Left forelimb (tissue), 1 donor: Measurements from ENCODE around the gene RALGAPB.
"Not testable (repeated sequence)": the region's sequence is repeated elsewhere in the genome, so short reads cannot be mapped to it uniquely, and the experiment has no call there.

Experiments used
- DNase-seq: peaks from one replicate; pipeline ENCODE4 v3.0.0-alpha.2; 2018; ENCODE audit warnings: low spot score

The RALGAPB gene

GRCh38 chr20:38447251-38447661 lies 25.4 kb upstream of the RALGAPB start:
- DNase-seq = no peak

GRCh38 chr20:38447931-38448675 lies 24.5 kb upstream of the RALGAPB start:
- no peak for DNase-seq

GRCh38 chr20:38449046-38449445 lies 23.6 kb upstream of the RALGAPB start:
- no peak for DNase-seq

- no peak for DNase-seq
These were observed 22.1 kb upstream of the RALGAPB start for GRCh38 chr20:38450412-38450975.

GRCh38 chr20:38452880-38453624 lies 19.6 kb upstream of the RALGAPB start:
- no peak for DNase-seq

- no peak for DNase-seq
These were observed 18.7 kb upstream of the RALGAPB start for GRCh38 chr20:38453941-38454340.

- no peak for DNase-seq
These were observed 17.8 kb upstream of the RALGAPB start for GRCh38 chr20:38454556-38455473.

GRCh38 chr20:38458314-38458713 lies 14.3 kb upstream of the RALGAPB start:
- no peak for DNase-seq

- peak; percentile 23 for DNase-seq
These were observed 12.5 kb upstream of the RALGAPB start for GRCh38 chr20:38460040-38460623.

- DNase-seq = not testable (repeated sequence)
These were observed 12.0 kb upstream of the RALGAPB start for GRCh38 chr20:38460631-38461030.

- DNase-seq = not testable (repeated sequence)
These were observed 11.5 kb upstream of the RALGAPB start for GRCh38 chr20:38461167-38461566.

- DNase-seq = not testable (repeated sequence)
These were observed 11.1 kb upstream of the RALGAPB start for GRCh38 chr20:38461569-38461968.

GRCh38 chr20:38466171-38466570 lies 6.5 kb upstream of the RALGAPB start:
- no peak for DNase-seq

GRCh38 chr20:38466983-38467382 lies 5.7 kb upstream of the RALGAPB start:
- no peak for DNase-seq

- no peak for DNase-seq
These were observed 1.4 kb upstream of the RALGAPB start for GRCh38 chr20:38471245-38471644.

GRCh38 chr20:38471987-38472512 lies 593 bp upstream of the RALGAPB start:
- DNase-seq = no peak

- DNase-seq = no peak
These were observed 738 bp downstream of the RALGAPB start for GRCh38 chr20:38473367-38473795.

GRCh38 chr20:38477747-38478146 lies 5.1 kb downstream of the RALGAPB start:
- DNase-seq = no peak

GRCh38 chr20:38479596-38479995 lies 7.0 kb downstream of the RALGAPB start:
- DNase-seq = no peak

GRCh38 chr20:38485041-38485440 lies 12.4 kb downstream of the RALGAPB start:
- DNase-seq = no peak

- no peak for DNase-seq
These were observed 16.5 kb downstream of the RALGAPB start for GRCh38 chr20:38489181-38489580.
